SU-DHL-6 (cell line): Measurements from ENCODE around the gene PBX2.

Experiments used
- H2AFZ ChIP-seq: fragments of 200-600 bp; sonication (generic); 2 replicates; pipeline ENCODE4 v1.6.1; 2014; ENCODE audit warnings: low read depth, mild to moderate bottlenecking, moderate library complexity, mixed read lengths, antibody characterized with exemption, low read length; ENCODE audit not compliant: severe bottlenecking
- H3F3A ChIP-seq: fragments of 200-600 bp; shearing (Covaris generic); 2 replicates; pipeline ENCODE4 v1.6.0; 2016; ENCODE audit warnings: antibody characterized with exemption, mild to moderate bottlenecking; ENCODE audit not compliant: insufficient read depth
- H3K27ac ChIP-seq: fragments of 200-600 bp; sonication (generic); 2 replicates; pipeline ENCODE4 v1.5.1; 2016; ENCODE audit warnings: low read depth, mild to moderate bottlenecking, low read length, moderate library complexity, mixed read lengths
- H3K27me3 ChIP-seq: fragments of 200-600 bp; sonication (generic), shearing (Covaris generic); 2 replicates; pipeline ENCODE4 v1.6.0; 2014; ENCODE audit warnings: mild to moderate bottlenecking, low read length
- H3K36me3 ChIP-seq: fragments of 200-600 bp; sonication (generic); 2 replicates; pipeline ENCODE4 v1.6.1; 2014; ENCODE audit warnings: mild to moderate bottlenecking, low read length, mixed read lengths
- H3K4me2 ChIP-seq: fragments of 300-600, 200-600 bp; shearing (Covaris generic), sonication (generic); 2 replicates; pipeline ENCODE4 v1.6.0; 2014; ENCODE audit warnings: low read length, low read depth, mild to moderate bottlenecking; ENCODE audit not compliant: poor library complexity, severe bottlenecking
- H3K4me3 ChIP-seq: fragments of 200-600 bp; sonication (generic); 2 replicates; pipeline ENCODE4 v1.5.1; 2014; ENCODE audit warnings: antibody characterized with exemption, low read length, mild to moderate bottlenecking, mixed read lengths; ENCODE audit not compliant: insufficient read depth, poor library complexity, severe bottlenecking
- H3K79me2 ChIP-seq: fragments of 200-600 bp; sonication (generic); 2 replicates; pipeline ENCODE4 v1.6.1; 2014; ENCODE audit warnings: mild to moderate bottlenecking, low read length, moderate library complexity; ENCODE audit not compliant: insufficient read depth
- H3K9ac ChIP-seq: fragments of 200-600 bp; sonication (generic); 2 replicates; pipeline ENCODE4 v1.7.0; 2014; ENCODE audit warnings: mild to moderate bottlenecking, low read length
- H3K9me2 ChIP-seq: fragments of 200-600 bp; sonication (generic); replicated peaks from 2 replicates; pipeline ENCODE4 v1.6.1; 2014; ENCODE audit warnings: low read length; ENCODE audit not compliant: insufficient read depth
- H3K9me3 ChIP-seq: fragments of 200-600 bp; sonication (generic); 2 replicates; pipeline ENCODE4 v1.6.1; 2014; ENCODE audit warnings: low read length, mixed read lengths; ENCODE audit not compliant: insufficient read depth
- H4K20me1 ChIP-seq: fragments of 200-600 bp; sonication (generic); 2 replicates; pipeline ENCODE4 v1.6.1; 2014; ENCODE audit warnings: low read depth, mild to moderate bottlenecking, antibody characterized with exemption, low read length, moderate library complexity, mixed read lengths
- EZH2phosphoT487 ChIP-seq: fragments of 200-600 bp; sonication (generic), shearing (Covaris generic); conservative IDR thresholded peaks from 2 replicates; pipeline ENCODE4 v1.6.1; 2018; ENCODE audit warnings: mild to moderate bottlenecking, antibody characterized with exemption, low read length, moderate library complexity, mixed read lengths
- TF ChIP-seq, protein P1 (sequence below): fragments of 200-600 bp; sonication (generic); IDR thresholded peaks from one replicate; pipeline ENCODE4 v1.5.1; 2017; ENCODE audit warnings: antibody characterized with exemption, mild to moderate bottlenecking, low read length, moderate library complexity; ENCODE audit not compliant: insufficient read depth, poor library complexity, severe bottlenecking

The PBX2 gene

DNA sequence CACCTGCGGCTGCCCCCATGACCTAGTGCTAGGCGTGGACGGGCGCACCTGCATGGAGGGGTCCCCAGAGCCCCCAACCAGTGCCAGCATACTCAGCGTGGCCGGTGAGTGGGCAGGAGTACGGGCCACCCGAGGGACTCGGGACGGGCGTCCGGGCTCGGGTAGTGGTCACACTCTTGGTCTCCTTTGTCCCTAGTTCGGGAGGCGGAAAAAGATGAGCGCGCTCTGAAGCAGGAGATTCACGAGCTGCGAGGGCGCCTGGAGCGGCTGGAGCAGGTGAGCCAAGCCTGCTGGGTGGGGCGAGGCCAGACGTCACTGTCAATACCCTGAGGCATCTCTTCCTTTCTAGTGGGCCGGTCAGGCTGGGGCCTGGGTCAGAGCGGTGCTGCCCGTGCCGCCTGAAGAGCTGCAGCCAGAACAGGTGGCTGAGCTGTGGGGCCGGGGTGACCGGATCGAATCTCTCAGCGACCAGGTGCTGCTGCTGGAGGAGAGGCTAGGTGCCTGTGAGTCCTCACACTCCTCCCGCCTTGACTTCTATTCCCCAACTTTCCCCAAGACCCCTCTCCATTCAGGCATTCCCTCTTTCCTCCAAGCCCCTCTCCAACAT lies 22.7 kb downstream of the PBX2 start:
- Histone ChIP-seq H4K20me1 (no peaks in the 10 kb centered on the region), H2AFZ (no peak overlapping the region), H3K9me2 (no peaks in the 10 kb centered on the region), H3K4me2 (no peak overlapping the region), H3K27ac (no peak overlapping the region), H3K36me3 (no peaks in the 10 kb centered on the region), H3K79me2 (no peaks in the 10 kb centered on the region), H3K27me3 (no peaks in the 10 kb centered on the region), H3K4me3 (no peak overlapping the region), H3F3A (no peaks in the 10 kb centered on the region), H3K9ac (no peak overlapping the region), H3K9me3 (no peaks in the 10 kb centered on the region)
- no peak for TF ChIP-seq EZH2phosphoT487
- TF ChIP-seq, protein P1, sequence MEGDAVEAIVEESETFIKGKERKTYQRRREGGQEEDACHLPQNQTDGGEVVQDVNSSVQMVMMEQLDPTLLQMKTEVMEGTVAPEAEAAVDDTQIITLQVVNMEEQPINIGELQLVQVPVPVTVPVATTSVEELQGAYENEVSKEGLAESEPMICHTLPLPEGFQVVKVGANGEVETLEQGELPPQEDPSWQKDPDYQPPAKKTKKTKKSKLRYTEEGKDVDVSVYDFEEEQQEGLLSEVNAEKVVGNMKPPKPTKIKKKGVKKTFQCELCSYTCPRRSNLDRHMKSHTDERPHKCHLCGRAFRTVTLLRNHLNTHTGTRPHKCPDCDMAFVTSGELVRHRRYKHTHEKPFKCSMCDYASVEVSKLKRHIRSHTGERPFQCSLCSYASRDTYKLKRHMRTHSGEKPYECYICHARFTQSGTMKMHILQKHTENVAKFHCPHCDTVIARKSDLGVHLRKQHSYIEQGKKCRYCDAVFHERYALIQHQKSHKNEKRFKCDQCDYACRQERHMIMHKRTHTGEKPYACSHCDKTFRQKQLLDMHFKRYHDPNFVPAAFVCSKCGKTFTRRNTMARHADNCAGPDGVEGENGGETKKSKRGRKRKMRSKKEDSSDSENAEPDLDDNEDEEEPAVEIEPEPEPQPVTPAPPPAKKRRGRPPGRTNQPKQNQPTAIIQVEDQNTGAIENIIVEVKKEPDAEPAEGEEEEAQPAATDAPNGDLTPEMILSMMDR, result no peak

- no peaks in the 10 kb centered on the region for H3K27me3 ChIP-seq
- no peak for TF ChIP-seq EZH2phosphoT487
- TF ChIP-seq, protein P1, result no peak
- H3F3A ChIP-seq, result no peaks in the 10 kb centered on the region
- no peaks in the 10 kb centered on the region for H3K9me2 ChIP-seq
- H2AFZ ChIP-seq, result no peak overlapping the region
- no peaks in the 10 kb centered on the region for H3K36me3 ChIP-seq
- no peaks in the 10 kb centered on the region for H3K9me3 ChIP-seq
- no peak overlapping the region for H3K27ac ChIP-seq
- no peak overlapping the region for H3K9ac ChIP-seq
- H3K4me3 ChIP-seq, result no peak overlapping the region
- H3K79me2 ChIP-seq, result no peaks in the 10 kb centered on the region
- H3K4me2 ChIP-seq, result no peak overlapping the region
- H4K20me1 ChIP-seq, result no peaks in the 10 kb centered on the region
Measured at GRCh38 chr6:32166411-32167061, 23.5 kb downstream of the PBX2 start.

DNA sequence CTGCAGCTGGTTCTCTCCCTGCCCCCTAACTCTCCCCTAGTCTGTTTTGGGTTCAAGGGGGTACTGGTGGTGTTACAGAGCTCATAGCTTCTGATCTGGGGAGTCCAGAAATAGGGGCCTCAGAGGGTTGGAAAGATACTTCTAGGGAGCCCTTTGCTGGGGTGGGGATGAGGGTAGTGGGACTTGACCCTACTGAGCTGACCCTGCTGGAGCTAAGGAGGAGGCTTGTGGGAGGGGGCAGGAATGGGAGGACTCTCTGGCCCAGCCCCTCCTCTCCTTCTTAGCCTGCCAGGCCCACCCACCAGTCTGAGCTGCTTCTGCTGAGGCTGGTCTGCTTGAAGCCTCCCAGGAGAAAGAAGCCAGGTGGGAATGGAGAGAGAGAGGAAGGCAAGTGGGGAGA lies 25.7 kb downstream of the PBX2 start, which contains the start of gene EGFL8:
Gene EGFL8 (plus strand): TSS at position 301 of the 400 bp plus-strand sequence. CDS start 1,571 bp downstream, outside the sequence.
- H3K9ac ChIP-seq, result no peak within 1 kb of the TSS
- no peak within 1 kb of the TSS for H3K4me2 ChIP-seq
- H3K4me3 ChIP-seq, result no peak within 1 kb of the TSS
- no peaks in the 10 kb centered on the region for H3K9me2 ChIP-seq
- no peaks in the 10 kb centered on the region for H3K9me3 ChIP-seq
- H3K79me2 ChIP-seq, result no peaks in the 10 kb centered on the region
- no peaks in the 10 kb centered on the region for H3K27me3 ChIP-seq
- no peak within 1 kb of the TSS for H3K27ac ChIP-seq
- H3F3A ChIP-seq, result no peaks in the 10 kb centered on the region
- no peak within 1 kb of the TSS for H2AFZ ChIP-seq
- TF ChIP-seq EZH2phosphoT487, result no peak
- TF ChIP-seq, protein P1, result no peak
- H4K20me1 ChIP-seq, result no peaks in the 10 kb centered on the region
- no peaks in the 10 kb centered on the region for H3K36me3 ChIP-seq
